H1 (cell line): ENCODE data around the gene EIF4ENIF1.

Experiments used
- BCL11A ChIP-seq, 2 experiments: IDR thresholded peaks; one replicate each; pipeline ENCODE4 v1.6.1; 2011; ENCODE audit warnings: low read depth in 2 of 2, low read length in 2 of 2, mild to moderate bottlenecking in 2 of 2
- CTCF ChIP-seq, 3 experiments: IDR thresholded peaks; 1 replicate in 2 of 3; 2 replicates in 1 of 3; pipeline versions ENCODE4 v1.5.1 to v1.6.1; 2011; ENCODE audit warnings: low read length in 3 of 3, mild to moderate bottlenecking in 3 of 3, inconsistent platforms in 2 of 3, low read depth in 1 of 3, moderate library complexity in 1 of 3; ENCODE audit not compliant: insufficient read depth in 1 of 3; ENCODE audit errors: control extremely low read depth in 1 of 3
- EZH2 ChIP-seq: fragments of 200-600 bp; sonication (generic); IDR thresholded peaks from 2 replicates; pipeline ENCODE4 v1.7.1; 2012; ENCODE audit warnings: low read depth, mild to moderate bottlenecking, moderate library complexity, low read length, inconsistent platforms; ENCODE audit not compliant: severe bottlenecking
- POLR2AphosphoS5 ChIP-seq: IDR thresholded peaks from 2 replicates; pipeline ENCODE4 v1.6.1; 2011; ENCODE audit warnings: low read depth, low read length

DNA sequence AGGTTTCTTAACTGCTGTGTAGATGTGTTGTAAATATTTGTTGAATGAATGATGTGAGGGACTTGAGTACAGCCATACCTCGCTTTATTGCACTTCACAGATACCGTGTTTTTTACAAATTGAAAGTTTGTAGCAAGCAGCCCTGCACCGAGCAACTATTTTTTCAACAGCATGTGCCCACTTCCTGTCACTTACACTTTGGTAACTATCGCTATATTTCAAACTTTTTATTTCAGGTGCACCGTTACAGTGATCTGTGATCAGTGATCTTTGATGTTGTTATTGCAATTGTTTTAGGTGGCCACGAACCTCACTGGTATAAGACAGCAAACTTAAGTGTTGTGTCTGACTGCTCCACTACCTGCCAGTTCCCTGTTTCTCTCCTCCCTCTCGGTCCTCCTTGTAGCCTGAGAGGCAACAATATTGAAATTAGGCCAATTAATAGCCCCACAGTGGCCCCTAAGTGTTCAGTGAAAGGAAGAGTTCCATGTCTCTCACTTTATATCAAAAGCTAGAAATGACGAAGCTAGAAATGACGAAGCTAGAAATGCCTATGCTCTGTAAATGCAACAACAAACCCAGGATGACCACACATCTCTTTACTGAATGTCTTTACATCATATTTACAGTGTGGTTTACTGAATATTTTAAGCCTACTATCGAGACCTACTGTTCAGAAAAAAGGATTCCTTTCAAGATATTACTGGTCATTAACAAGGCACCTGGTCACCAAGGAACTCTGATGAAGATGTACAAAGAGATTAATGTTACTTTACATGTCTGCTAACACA, 7.7 kb upstream of the EIF4ENIF1 start:
- TF ChIP-seq BCL11A (IDR thresholded peaks at IDR 0.05; ENCODE audit: low read depth in 2 of 2, low read length in 2 of 2): no peak
- TF ChIP-seq EZH2: no peak
- no peak for TF ChIP-seq CTCF (IDR thresholded peaks at IDR 0.05; ENCODE audit: control extremely low read depth in 1 of 3, insufficient read depth in 1 of 3, low read depth in 1 of 3, low read length in 3 of 3)
- TF ChIP-seq POLR2AphosphoS5: no peak
